Activated CD4-positive, alpha-beta T cell treated with anti-CD3 and anti-CD28 coated beads, Interleukin-2, amount 50 U/mL, for 48 hours (primary cell): ENCODE measurements around the gene GTPBP4.

Experiments used
- DNase-seq, 2 experiments: peaks; one replicate each; pipeline ENCODE4 v3.0.0-alpha.2; 2020

GTPBP4 gene

DNA sequence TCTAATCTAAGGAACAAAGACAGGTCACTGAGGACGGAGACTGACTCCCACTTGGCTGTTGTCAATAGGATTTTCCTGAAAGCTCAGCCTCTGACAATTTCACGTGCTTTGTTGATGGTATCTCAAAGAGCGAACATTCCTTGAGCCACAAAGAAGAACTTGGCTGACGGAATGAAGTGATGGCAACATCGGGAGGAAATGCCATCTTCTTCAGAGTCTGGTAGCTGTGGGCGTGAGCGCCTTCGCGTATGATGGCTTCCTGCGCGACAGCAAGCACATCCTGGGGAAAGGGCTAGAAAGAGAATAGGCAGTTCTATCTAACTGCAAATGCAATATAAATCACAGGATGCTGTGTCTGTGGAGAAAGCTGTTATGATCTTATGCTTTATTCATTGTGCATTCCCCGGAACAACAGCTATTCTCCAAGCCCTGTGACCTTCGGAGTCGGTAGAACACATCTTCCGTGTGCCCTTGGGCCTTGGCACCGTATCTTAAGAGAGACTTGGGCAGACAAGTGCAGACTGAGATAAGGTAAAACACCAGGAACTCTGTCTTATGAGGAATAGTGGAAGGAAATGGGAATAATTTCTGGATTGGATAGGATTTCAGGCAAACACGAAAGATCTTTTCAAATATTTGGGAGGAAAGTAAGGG is 19.6 kb upstream of the GTPBP4 start:
- DNase-seq: no peak

DNA sequence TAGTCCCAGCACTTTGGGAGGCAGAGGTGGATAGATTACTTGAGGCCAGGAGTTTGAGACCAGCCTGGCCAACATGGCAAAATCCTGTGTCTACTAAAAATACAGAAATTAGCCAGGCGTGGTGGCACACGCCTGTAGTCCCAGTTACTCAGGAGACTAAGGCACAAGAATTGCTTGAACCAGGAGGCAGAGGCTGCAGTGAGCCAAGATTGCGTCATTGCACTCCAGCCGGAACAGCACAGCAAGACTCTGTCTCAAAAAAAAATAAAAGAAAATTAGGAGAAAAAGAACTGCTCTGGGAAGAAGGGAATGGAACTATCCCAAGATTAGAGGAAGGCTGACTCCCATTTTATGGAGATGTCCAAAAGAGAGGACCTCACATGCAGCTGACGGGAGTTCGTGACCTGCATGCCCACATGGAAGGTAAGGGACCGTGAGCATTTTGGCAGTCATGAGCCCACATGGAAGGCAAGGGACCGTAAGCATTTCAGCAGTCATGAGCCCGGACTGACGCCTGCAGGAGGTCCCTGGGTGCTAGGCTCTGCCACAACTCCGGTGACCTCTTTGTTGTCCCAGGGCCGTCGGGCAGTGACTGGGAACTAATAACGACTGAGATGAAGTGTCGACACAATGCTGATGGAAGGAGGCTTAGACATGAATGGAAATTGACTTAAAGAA is 18.6 kb upstream of the GTPBP4 start:
- no peak for DNase-seq

DNA sequence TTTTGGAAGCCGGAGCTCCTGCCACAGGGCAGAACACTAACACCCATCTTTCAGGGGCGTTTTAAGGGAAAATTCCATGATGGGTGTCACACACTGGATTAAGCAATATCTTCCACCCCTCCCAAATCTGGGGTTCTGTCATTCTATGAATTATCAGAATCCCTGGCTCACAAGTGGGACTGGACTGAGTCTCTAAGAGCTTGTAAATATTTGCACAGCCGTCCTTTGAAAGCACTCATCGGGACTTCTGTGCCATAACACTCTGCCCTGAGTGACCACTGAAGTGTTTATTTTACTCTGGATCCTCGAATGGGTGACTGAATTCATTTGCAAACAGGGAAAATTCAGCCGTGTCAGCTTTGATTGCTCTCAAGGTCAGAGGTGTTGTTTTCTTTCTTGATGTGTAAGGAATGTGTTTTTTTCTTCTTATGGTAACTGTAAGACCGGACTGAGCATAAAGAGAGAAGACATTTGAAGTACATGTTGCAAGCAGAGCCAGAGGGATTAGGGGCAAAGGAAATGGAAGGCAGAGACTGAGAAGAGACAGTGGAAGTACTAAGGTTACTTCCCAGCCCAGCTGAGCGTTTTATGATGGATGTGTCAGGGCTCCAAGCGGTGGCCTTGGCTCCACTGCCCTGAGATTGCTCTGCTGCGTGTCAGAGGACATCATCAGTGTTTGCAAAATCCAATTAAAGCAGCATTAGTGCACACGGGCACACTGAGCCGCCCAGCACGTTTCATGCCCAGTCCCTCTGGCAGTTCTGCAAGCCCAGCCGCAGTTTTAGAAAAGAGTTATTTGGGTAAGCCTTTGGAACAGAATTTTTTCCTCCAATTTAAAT is 17.7 kb upstream of the GTPBP4 start:
- DNase-seq: no peak

DNA sequence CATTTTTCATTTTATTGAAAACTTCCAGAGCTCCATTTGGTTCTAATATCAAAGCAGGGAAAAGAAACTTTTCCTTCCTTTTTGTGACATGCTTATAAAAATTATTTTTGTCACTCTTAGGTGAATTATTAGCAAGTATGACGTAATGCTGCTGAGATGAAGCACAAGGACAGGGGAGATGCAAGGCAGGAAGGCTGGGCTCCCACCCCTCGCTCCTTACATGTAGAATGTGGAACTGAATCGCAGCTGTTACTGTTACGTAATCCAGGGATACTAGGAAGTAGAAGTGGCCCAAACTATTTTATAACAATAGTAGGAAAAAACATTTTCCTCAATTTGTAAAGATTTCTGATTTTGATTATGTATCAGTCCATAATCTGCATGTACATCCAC is 17.1 kb upstream of the GTPBP4 start:
- no peak for DNase-seq

DNA sequence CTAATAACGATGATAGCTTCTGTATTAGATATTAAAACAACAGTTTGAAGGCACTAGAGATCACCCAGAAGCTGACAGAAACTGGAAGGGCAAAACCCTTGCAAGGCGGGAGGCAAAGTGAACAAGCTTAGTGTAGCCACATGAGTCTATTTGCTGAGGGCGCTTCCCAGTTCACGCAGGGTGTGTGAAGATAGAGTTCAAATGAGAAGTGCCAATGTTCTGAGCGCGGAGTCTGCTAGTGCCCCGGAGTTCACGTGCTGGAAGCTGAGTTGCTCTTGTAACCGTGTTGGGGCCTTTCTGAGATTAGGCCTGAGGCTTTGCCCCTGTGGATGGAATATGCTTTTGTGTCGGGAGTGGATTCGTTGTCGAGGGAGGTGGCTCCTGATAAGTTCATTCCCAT is 16.6 kb upstream of the GTPBP4 start:
- DNase-seq: no peak

GRCh38 chr10:972763-973162 is 15.5 kb upstream of the GTPBP4 start:
- no peak for DNase-seq

DNA sequence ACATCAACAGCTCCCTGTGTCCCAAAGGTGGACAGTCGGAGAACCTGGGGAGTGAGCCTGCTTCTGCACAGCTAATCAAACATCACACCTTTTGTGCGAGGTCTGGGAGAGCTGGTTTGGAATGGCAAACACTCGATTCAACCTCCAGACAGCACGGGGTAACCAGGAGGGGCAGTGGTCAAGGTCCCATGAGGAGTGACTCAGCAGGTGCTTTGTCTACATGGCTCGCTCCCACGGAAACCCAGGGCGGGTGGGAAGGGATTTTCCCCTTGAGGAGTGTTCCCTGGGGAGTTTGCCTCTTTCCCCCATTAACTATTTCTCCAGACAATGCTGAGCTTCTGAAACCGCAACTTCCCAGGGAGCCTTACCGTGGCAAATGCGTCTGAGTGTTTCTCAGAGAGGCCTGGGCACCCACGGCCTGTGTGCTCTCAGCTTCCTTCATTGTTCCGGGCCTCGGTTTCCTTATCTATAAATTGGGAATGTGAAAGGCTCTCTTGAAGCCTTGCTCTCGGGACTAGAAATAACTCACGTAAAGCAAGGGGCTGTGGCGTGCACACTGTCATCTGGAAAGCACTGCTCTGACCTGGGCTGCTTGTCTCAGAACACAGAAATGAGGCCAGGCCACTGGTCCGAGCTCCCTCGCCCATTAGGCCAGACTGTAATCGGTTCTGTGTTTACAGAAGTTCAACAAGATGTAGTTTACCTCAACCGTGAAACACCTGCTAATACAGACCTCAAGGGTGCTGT is 14.0 kb upstream of the GTPBP4 start:
- DNase-seq: no peak

DNA sequence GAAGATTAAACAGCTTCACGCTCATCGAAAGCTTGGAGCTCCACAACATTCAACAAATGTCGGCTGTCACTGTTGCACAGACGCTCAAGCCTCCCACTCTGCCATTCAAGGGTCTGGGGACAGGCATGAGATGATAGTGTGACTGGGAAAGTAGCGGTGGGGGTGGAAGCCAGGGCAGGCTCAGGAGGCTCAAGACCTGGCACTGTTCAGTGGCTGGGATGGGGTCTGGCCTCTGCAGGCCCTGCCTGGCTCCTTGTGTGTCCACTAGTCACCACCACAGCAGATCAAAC is 13.5 kb upstream of the GTPBP4 start:
- no peak for DNase-seq

- DNase-seq: no peak
These were observed 11.9 kb upstream of the GTPBP4 start for GRCh38 chr10:976316-976715.

- no peak for DNase-seq
These were observed 9.3 kb upstream of the GTPBP4 start for GRCh38 chr10:978826-979421.

GRCh38 chr10:980468-981093 is 7.7 kb upstream of the GTPBP4 start:
- DNase-seq: no peak

GRCh38 chr10:983401-983800 is 4.8 kb upstream of the GTPBP4 start:
- no peak for DNase-seq

GRCh38 chr10:983971-984655 is 4.1 kb upstream of the GTPBP4 start:
- DNase-seq: no peak

- no peak for DNase-seq
These were observed 2.9 kb upstream of the GTPBP4 start for GRCh38 chr10:985361-985760.

GRCh38 chr10:986137-986825 is 2.0 kb upstream of the GTPBP4 start:
- no peak for DNase-seq

- no peak for DNase-seq
These were observed 1.2 kb upstream of the GTPBP4 start for GRCh38 chr10:986881-987619.

GRCh38 chr10:987620-987869 is 689 bp upstream of the GTPBP4 start:
- DNase-seq: no peak

GRCh38 chr10:988667-989545 is 672 bp downstream of the GTPBP4 start:
- DNase-seq: no peak

- no peak for DNase-seq
These were observed 2.6 kb downstream of the GTPBP4 start for GRCh38 chr10:990808-991207.

GRCh38 chr10:992467-992866 is 4.2 kb downstream of the GTPBP4 start:
- no peak for DNase-seq
